Uterus (tissue), 4 donors: ENCODE data around the gene LYRM9. TPM values are rescaled to one million over a fixed set of nuclear protein-coding genes. Genes with fewer than 3 reads are reported as not detected.

Source experiments
- DNase-seq, 2 donors: peaks; one replicate each; pipeline ENCODE4 v3.0.0-alpha.2; 2019 to 2020
- H3K27ac ChIP-seq, 2 donors: fragments of 200-600 bp; sonication (generic); 1 replicate in 1 of 2; 2 replicates in 1 of 2; pipeline ENCODE4 v1.5.1; 2016 to 2018
- H3K27me3 ChIP-seq, 2 donors: fragments of 200-600 bp; sonication (generic); one replicate each; pipeline ENCODE4 v1.5.1; 2018 to 2019; ENCODE audit warnings: control low read depth in 1 of 2
- H3K36me3 ChIP-seq, 2 donors: fragments of 200-600 bp; sonication (generic); one replicate each; pipeline ENCODE4 v1.5.1; 2019; ENCODE audit warnings: control low read depth in 1 of 2
- H3K4me1 ChIP-seq, 2 donors: fragments of 200-600 bp; sonication (generic); one replicate each; pipeline ENCODE4 v1.5.1; 2018 to 2019; ENCODE audit warnings: control low read depth in 1 of 2
- H3K4me3 ChIP-seq, 2 donors: fragments of 200-600 bp; sonication (generic); 1 replicate in 1 of 2; 2 replicates in 1 of 2; pipeline ENCODE4 v1.5.1; 2018 to 2019; ENCODE audit warnings: mild to moderate bottlenecking in 1 of 2
- H3K9me3 ChIP-seq, 2 donors: fragments of 200-600 bp; sonication (generic); one replicate each; pipeline ENCODE4 v1.5.1; 2019; ENCODE audit warnings: control low read depth in 1 of 2
- POLR2A ChIP-seq, 2 donors: fragments of 450-650 bp; IDR thresholded peaks; one replicate each; pipeline ENCODE4 v1.6.1; 2016; ENCODE audit warnings: antibody characterized with exemption in 2 of 2, mild to moderate bottlenecking in 1 of 2, moderate library complexity in 1 of 2
- intact Hi-C: fragments of 100-400 bp; cut with DNase I; formaldehyde crosslinking; loops from one replicate; pipeline ENCODE4 v1.15.1; 2023; ENCODE audit warnings: low total_unique reads
- total RNA-seq, 4 donors: library from RNA; depleted of rRNA in 3 of 4; stranded (reverse); fragments of >200 nt in 3 of 4; gene quantifications; one replicate each; pipeline versions ENCODE4 v1.1.0 to v1.2.4, GENCODE V29; 2014 to 2023
- TF ChIP-seq, protein P1 (sequence below), 4 experiments: fragments of 200-600 bp in 2 of 4; fragments of 450-650 bp in 2 of 4; sonication (generic) in 2 of 4; IDR thresholded peaks; one replicate each; pipeline ENCODE4 v1.5.1; 2016 to 2019; ENCODE audit warnings: antibody characterized with exemption in 4 of 4, mild to moderate bottlenecking in 2 of 4, moderate library complexity in 1 of 4
- donor health status: DM: yes; HTN: yes; CAD: no.

LYRM9 gene
- total RNA-seq, 4 donors from 2014 or later: 3.3 to 31.4 (median 25.6) TPM

DNA sequence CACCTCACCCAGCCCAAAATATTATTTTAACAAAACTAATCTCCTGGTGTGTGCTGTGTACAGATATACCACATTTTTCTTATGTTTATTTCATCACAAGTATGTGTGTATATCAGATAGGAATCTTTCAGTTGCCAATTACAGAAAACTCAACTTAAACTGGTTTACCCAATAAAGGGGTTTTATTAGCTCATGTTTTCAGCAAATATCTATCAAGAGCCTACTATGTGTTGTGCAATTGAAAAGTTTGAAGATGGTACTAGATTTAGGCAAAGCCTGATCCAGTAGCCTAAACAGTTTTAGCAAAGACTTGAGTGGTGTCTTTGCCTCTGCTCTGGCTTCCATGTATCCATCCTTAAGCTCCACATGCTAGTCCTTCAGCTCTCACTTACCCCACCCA is 45.1 kb upstream of the LYRM9 start:
- Histone ChIP-seq H3K4me3 (no peak overlapping the region), H3K9me3 (no peaks in the 10 kb centered on the region), H3K36me3 (no peaks in the 10 kb centered on the region), H3K27ac (no peak overlapping the region), H3K27me3 (no peaks in the 10 kb centered on the region), H3K4me1 (no peaks in the 10 kb centered on the region)
- DNase-seq: no peak
- intact Hi-C loops: no loop called here
- TF ChIP-seq, protein P1, sequence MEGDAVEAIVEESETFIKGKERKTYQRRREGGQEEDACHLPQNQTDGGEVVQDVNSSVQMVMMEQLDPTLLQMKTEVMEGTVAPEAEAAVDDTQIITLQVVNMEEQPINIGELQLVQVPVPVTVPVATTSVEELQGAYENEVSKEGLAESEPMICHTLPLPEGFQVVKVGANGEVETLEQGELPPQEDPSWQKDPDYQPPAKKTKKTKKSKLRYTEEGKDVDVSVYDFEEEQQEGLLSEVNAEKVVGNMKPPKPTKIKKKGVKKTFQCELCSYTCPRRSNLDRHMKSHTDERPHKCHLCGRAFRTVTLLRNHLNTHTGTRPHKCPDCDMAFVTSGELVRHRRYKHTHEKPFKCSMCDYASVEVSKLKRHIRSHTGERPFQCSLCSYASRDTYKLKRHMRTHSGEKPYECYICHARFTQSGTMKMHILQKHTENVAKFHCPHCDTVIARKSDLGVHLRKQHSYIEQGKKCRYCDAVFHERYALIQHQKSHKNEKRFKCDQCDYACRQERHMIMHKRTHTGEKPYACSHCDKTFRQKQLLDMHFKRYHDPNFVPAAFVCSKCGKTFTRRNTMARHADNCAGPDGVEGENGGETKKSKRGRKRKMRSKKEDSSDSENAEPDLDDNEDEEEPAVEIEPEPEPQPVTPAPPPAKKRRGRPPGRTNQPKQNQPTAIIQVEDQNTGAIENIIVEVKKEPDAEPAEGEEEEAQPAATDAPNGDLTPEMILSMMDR (IDR thresholded peaks at IDR 0.05): no peak
- TF ChIP-seq POLR2A (IDR thresholded peaks at IDR 0.05): no peak

DNA sequence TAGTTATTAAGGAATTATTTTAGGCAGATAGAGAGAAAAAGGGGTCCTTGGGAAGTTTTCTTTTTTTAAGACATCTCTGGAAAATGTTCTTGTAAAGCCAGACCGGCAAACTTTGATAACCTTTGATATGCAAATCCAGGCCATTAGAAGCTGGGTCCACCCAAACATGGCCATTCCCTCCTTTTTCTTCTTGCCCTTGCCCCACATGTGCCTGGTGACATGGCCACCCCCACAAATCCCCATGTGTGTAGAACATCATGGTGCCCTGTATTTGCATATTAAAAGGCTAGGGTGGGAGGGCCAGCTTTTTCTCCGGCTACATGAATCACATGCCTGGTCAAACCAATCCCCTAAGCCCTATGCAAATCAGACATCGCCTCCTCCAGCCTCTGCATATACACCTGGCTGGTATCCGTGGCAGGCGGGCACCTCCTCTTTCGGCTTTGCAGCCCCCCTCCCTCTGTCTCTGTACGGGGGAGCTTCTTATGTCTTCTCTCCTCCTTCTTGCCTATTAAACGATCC is 43.9 kb upstream of the LYRM9 start:
- intact Hi-C loops: no loop called here
- H3K4me3 ChIP-seq: no peak overlapping the region
- DNase-seq: no peak
- H3K9me3 ChIP-seq: no peaks in the 10 kb centered on the region
- TF ChIP-seq POLR2A (IDR thresholded peaks at IDR 0.05): no peak
- TF ChIP-seq, protein P1 (IDR thresholded peaks at IDR 0.05): no peak
- H3K27ac ChIP-seq: no peak overlapping the region
- no peaks in the 10 kb centered on the region for H3K4me1 ChIP-seq
- no peaks in the 10 kb centered on the region for H3K27me3 ChIP-seq
- H3K36me3 ChIP-seq: no peaks in the 10 kb centered on the region

DNA sequence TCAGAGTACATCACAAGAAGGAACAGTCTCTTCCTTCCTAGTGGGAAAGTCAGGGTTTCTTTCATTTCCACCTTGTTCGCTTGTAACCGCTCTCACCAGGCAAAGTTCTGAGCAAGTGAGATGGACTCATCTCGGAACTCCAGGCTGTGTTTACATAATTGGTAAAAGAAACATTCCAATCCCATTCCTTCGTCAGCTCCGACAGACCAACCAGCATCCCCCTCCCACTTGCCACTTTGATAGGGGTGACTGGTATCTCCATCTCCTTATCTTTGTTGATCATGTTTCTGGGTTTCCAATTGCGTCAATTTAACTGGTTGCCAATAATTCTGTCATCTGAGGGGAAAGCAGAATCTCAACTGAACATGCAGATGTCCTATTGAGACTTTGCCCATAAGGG is 36.8 kb upstream of the LYRM9 start:
- no peak for DNase-seq

DNA sequence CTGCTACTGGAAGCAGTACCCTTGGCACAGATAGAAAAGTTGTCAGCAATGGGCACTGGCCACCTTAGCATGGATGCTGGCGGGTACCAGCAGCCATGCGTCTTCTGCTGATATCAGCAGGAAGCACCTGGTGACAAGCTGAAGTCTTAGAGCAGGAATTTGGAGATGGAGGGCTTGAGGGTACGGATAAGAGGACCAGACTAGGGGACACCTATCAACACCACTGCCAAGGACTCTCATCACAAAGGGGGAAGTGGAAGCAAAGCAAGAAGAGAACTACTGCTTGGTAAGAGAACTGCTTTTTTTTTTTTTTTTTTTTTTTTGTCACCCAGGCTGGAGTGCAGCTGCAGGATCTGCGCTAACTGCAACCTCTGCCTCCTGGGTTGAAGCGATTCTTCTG is 35.4 kb upstream of the LYRM9 start:
- no peaks in the 10 kb centered on the region for H3K9me3 ChIP-seq
- H3K27me3 ChIP-seq: no peaks in the 10 kb centered on the region
- H3K4me3 ChIP-seq: no peak overlapping the region
- no peak for DNase-seq
- no peak overlapping the region for H3K27ac ChIP-seq
- no peaks in the 10 kb centered on the region for H3K36me3 ChIP-seq
- intact Hi-C loops: no loop called here
- TF ChIP-seq, protein P1 (IDR thresholded peaks at IDR 0.05): no peak
- no peak for TF ChIP-seq POLR2A (IDR thresholded peaks at IDR 0.05)
- no peaks in the 10 kb centered on the region for H3K4me1 ChIP-seq

More for the DNA sequence above, 36.8 kb upstream of the LYRM9 start:
- Histone ChIP-seq H3K36me3 (no peaks in the 10 kb centered on the region), H3K9me3 (no peaks in the 10 kb centered on the region), H3K4me3 (no peak overlapping the region), H3K27ac (no peak overlapping the region), H3K4me1 (no peaks in the 10 kb centered on the region), H3K27me3 (no peaks in the 10 kb centered on the region)
- intact Hi-C loops: no loop called here
- TF ChIP-seq POLR2A (IDR thresholded peaks at IDR 0.05): no peak
- TF ChIP-seq, protein P1 (IDR thresholded peaks at IDR 0.05): no peak

- Histone ChIP-seq H3K4me3 (no peak overlapping the region), H3K4me1 (no peaks in the 10 kb centered on the region)
- intact Hi-C loops: no loop called here
These were observed 34.6 kb upstream of the LYRM9 start for GRCh38 chr17:27927781-27928180.

More at GRCh38 chr17:27927781-27928180, 34.6 kb upstream of the LYRM9 start:
- H3K9me3 ChIP-seq: no peaks in the 10 kb centered on the region
- TF ChIP-seq, protein P1 (IDR thresholded peaks at IDR 0.05): no peak
- TF ChIP-seq POLR2A (IDR thresholded peaks at IDR 0.05): no peak
- H3K27me3 ChIP-seq: no peaks in the 10 kb centered on the region
- H3K27ac ChIP-seq: no peak overlapping the region
- no peaks in the 10 kb centered on the region for H3K36me3 ChIP-seq
- DNase-seq: no peak
